ENCODE measurements around the gene SUFU. TPM values are rescaled to one million over a fixed set of nuclear protein-coding genes. Genes with fewer than 3 reads are reported as not detected.

SUFU gene
- total and polyA plus RNA-seq, 2 experiments from 2014 or later, result 2.8 to 5.6 TPM

DNA sequence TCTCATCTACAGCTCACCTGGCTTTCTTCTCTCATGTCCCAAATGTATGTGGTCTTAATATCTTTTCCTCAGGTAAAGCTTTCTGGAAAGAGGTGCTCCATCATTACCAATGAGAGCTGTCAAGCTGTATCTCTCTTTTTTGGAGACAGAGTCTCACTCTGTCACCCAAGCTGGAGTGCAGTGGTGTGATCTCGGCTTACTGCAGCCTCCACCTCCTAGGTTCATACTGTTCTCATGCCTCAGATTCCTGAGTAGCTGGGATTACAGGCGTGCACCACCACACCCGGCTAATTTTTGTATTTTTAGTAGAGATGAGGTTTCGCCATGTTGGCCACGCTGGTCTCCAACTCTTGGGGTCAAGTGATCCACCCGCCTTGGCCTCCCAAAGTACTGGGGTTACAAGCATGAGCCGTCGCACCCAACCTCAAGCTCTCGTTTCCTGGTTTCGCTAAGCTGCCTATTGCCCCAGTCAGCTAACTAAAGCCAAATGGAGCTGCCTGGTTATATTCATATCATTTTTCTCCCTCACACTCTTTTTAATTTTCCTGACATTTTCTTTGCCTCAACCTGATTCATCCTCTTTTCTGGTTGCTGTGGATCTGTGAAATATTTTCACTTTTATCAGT, 60.5 kb downstream of the SUFU start:
- Mint-ChIP-seq H3K36me3 (ENCODE audit: low read depth) (no peaks in the 10 kb centered on the region), H3K4me1 (no peaks in the 10 kb centered on the region; the same call in 2 of the 3 replicates), H3K9me3 (peaks cover 3% of the 10 kb centered on the region; the same call in 2 of the 3 replicates), H3K4me3 (no peak overlapping the region), H3K27me3 (ENCODE audit: insufficient read depth, low read depth, poor library complexity) (peaks cover 44% of the 10 kb centered on the region), H3K27ac (no peak overlapping the region)
- Histone ChIP-seq H3K9me2 (ENCODE audit: insufficient read depth) (no peaks in the 10 kb centered on the region), H2AFZ (no peak overlapping the region), H3F3A (replicated peaks; ENCODE audit: low read depth) (0 out of 2 replicates have a peak, but pooled peaks cover 4% of the 10 kb centered on the region), H3K4me3 (no peak overlapping the region), H3K27ac (ENCODE audit: low read depth) (no peak overlapping the region), H3K27me3 (ENCODE audit: insufficient read depth) (peaks cover 73% of the 10 kb centered on the region), H4K20me1 (replicated peaks; ENCODE audit: insufficient read depth) (peaks cover 25% of the 10 kb centered on the region), H3K79me2 (replicated peaks; ENCODE audit: insufficient read depth) (no peaks in the 10 kb centered on the region), H3K36me3 (ENCODE audit: insufficient read depth) (no peaks in the 10 kb centered on the region), H3K4me1 (ENCODE audit: insufficient read depth) (no peaks in the 10 kb centered on the region), H3K4me2 (no peak overlapping the region)
- no peak for ATAC-seq
- TF ChIP-seq JUNB (IDR thresholded peaks at IDR 0.05; ENCODE audit: unreplicated experiment), result no peak
- no peak for TF ChIP-seq ZNF331 (CRISPR knock-in tag; IDR thresholded peaks at IDR 0.05; ENCODE audit: low read depth)
- TF ChIP-seq, protein P1, sequence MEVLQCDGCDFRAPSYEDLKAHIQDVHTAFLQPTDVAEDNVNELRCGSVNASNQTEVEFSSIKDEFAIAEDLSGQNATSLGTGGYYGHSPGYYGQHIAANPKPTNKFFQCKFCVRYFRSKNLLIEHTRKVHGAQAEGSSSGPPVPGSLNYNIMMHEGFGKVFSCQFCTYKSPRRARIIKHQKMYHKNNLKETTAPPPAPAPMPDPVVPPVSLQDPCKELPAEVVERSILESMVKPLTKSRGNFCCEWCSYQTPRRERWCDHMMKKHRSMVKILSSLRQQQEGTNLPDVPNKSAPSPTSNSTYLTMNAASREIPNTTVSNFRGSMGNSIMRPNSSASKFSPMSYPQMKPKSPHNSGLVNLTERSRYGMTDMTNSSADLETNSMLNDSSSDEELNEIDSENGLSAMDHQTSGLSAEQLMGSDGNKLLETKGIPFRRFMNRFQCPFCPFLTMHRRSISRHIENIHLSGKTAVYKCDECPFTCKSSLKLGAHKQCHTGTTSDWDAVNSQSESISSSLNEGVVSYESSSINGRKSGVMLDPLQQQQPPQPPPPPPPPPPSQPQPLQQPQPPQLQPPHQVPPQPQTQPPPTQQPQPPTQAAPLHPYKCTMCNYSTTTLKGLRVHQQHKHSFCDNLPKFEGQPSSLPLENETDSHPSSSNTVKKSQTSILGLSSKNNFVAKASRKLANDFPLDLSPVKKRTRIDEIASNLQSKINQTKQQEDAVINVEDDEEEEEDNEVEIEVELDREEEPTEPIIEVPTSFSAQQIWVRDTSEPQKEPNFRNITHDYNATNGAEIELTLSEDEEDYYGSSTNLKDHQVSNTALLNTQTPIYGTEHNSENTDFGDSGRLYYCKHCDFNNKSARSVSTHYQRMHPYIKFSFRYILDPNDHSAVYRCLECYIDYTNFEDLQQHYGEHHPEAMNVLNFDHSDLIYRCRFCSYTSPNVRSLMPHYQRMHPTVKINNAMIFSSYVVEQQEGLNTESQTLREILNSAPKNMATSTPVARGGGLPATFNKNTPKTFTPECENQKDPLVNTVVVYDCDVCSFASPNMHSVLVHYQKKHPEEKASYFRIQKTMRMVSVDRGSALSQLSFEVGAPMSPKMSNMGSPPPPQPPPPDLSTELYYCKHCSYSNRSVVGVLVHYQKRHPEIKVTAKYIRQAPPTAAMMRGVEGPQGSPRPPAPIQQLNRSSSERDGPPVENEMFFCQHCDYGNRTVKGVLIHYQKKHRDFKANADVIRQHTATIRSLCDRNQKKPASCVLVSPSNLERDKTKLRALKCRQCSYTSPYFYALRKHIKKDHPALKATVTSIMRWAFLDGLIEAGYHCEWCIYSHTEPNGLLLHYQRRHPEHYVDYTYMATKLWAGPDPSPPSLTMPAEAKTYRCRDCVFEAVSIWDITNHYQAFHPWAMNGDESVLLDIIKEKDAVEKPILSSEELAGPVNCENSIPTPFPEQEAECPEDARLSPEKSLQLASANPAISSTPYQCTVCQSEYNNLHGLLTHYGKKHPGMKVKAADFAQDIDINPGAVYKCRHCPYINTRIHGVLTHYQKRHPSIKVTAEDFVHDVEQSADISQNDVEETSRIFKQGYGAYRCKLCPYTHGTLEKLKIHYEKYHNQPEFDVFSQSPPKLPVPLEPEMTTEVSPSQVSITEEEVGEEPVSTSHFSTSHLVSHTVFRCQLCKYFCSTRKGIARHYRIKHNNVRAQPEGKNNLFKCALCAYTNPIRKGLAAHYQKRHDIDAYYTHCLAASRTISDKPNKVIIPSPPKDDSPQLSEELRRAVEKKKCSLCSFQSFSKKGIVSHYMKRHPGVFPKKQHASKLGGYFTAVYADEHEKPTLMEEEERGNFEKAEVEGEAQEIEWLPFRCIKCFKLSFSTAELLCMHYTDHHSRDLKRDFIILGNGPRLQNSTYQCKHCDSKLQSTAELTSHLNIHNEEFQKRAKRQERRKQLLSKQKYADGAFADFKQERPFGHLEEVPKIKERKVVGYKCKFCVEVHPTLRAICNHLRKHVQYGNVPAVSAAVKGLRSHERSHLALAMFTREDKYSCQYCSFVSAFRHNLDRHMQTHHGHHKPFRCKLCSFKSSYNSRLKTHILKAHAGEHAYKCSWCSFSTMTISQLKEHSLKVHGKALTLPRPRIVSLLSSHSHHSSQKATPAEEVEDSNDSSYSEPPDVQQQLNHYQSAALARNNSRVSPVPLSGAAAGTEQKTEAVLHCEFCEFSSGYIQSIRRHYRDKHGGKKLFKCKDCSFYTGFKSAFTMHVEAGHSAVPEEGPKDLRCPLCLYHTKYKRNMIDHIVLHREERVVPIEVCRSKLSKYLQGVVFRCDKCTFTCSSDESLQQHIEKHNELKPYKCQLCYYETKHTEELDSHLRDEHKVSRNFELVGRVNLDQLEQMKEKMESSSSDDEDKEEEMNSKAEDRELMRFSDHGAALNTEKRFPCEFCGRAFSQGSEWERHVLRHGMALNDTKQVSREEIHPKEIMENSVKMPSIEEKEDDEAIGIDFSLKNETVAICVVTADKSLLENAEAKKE (CRISPR knock-in tag; IDR thresholded peaks at IDR 0.05), result no peak
- no peak for TF ChIP-seq ETS1 (IDR thresholded peaks at IDR 0.05)
- no peak for TF ChIP-seq EZH2 (IDR thresholded peaks at IDR 0.05; ENCODE audit: low read depth, unreplicated experiment)
- no peak for TF ChIP-seq CREB1 (CRISPR knock-in tag; IDR thresholded peaks at IDR 0.05; ENCODE audit: low read depth)
- TF ChIP-seq ZNF114 (CRISPR knock-in tag; IDR thresholded peaks at IDR 0.05), result no peak
- no peak for TF ChIP-seq POLR2AphosphoS5 (IDR thresholded peaks at IDR 0.05; ENCODE audit: low read depth)
- TF ChIP-seq STAT1 (IDR thresholded peaks at IDR 0.05; ENCODE audit: unreplicated experiment), result no peak
- TF ChIP-seq, protein P2, sequence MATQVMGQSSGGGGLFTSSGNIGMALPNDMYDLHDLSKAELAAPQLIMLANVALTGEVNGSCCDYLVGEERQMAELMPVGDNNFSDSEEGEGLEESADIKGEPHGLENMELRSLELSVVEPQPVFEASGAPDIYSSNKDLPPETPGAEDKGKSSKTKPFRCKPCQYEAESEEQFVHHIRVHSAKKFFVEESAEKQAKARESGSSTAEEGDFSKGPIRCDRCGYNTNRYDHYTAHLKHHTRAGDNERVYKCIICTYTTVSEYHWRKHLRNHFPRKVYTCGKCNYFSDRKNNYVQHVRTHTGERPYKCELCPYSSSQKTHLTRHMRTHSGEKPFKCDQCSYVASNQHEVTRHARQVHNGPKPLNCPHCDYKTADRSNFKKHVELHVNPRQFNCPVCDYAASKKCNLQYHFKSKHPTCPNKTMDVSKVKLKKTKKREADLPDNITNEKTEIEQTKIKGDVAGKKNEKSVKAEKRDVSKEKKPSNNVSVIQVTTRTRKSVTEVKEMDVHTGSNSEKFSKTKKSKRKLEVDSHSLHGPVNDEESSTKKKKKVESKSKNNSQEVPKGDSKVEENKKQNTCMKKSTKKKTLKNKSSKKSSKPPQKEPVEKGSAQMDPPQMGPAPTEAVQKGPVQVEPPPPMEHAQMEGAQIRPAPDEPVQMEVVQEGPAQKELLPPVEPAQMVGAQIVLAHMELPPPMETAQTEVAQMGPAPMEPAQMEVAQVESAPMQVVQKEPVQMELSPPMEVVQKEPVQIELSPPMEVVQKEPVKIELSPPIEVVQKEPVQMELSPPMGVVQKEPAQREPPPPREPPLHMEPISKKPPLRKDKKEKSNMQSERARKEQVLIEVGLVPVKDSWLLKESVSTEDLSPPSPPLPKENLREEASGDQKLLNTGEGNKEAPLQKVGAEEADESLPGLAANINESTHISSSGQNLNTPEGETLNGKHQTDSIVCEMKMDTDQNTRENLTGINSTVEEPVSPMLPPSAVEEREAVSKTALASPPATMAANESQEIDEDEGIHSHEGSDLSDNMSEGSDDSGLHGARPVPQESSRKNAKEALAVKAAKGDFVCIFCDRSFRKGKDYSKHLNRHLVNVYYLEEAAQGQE (IDR thresholded peaks at IDR 0.05; ENCODE audit: unreplicated experiment), result no peak
- TF ChIP-seq NANOG (IDR thresholded peaks at IDR 0.05; ENCODE audit: borderline replicate concordance), result no peak
- TF ChIP-seq EZH2phosphoT487 (IDR thresholded peaks at IDR 0.05; ENCODE audit: unreplicated experiment), result no peak
- TF ChIP-seq CTCF (conservative IDR thresholded peaks at IDR 0.05; ENCODE audit: low read depth in 2 of 2), result no peak
- no peak for DNase-seq (ENCODE audit: low spot score)
